HEK293T (cell line): ENCODE data around the gene ZNF560.
A peak's percentile ranks its signal among the peaks of the same experiment; 100 is the strongest.

Source experiments
- BHLHE40 ChIP-seq: fragments of 450-650 bp; IDR thresholded peaks from 2 replicates; pipeline ENCODE4 v1.6.1; 2016; ENCODE audit warnings: mild to moderate bottlenecking, moderate library complexity, borderline replicate concordance
- ELF4 ChIP-seq: fragments of 450-650 bp; IDR thresholded peaks from 2 replicates; pipeline ENCODE4 v1.6.1; 2017; ENCODE audit warnings: antibody characterized with exemption
- FOXA1 ChIP-seq: fragments of 450-650 bp; IDR thresholded peaks from 2 replicates; pipeline ENCODE4 v1.6.1; 2016; ENCODE audit warnings: mild to moderate bottlenecking
- L3MBTL2 ChIP-seq: fragments of 450-650 bp; conservative IDR thresholded peaks from 2 replicates; pipeline ENCODE4 v1.6.1; 2016; ENCODE audit warnings: mild to moderate bottlenecking
- NFRKB ChIP-seq: fragments of 450-650 bp; IDR thresholded peaks from 2 replicates; pipeline ENCODE4 v1.6.1; 2016; ENCODE audit warnings: mild to moderate bottlenecking, moderate library complexity
- SP1 ChIP-seq: fragments of 450-650 bp; IDR thresholded peaks from 2 replicates; pipeline ENCODE4 v1.6.1; 2017

GRCh38 chr19:9435279-9436268 lies 62.8 kb downstream of the ZNF560 start, which contains the start of gene ZNF266:
- TF ChIP-seq BHLHE40, result no peak
- no peak for TF ChIP-seq SP1
- TF ChIP-seq FOXA1, result no peak
- TF ChIP-seq ELF4, result peak; percentile 38; the same call in 1 of the 2 replicates
- TF ChIP-seq NFRKB, result no peak
- TF ChIP-seq L3MBTL2, result peak; percentile 74
